ENCODE results near the gene THTPA.
"Not testable (repeated sequence)": the region's sequence is repeated elsewhere in the genome, so short reads cannot be mapped to it uniquely, and the experiment has no call there.

The THTPA gene

DNA sequence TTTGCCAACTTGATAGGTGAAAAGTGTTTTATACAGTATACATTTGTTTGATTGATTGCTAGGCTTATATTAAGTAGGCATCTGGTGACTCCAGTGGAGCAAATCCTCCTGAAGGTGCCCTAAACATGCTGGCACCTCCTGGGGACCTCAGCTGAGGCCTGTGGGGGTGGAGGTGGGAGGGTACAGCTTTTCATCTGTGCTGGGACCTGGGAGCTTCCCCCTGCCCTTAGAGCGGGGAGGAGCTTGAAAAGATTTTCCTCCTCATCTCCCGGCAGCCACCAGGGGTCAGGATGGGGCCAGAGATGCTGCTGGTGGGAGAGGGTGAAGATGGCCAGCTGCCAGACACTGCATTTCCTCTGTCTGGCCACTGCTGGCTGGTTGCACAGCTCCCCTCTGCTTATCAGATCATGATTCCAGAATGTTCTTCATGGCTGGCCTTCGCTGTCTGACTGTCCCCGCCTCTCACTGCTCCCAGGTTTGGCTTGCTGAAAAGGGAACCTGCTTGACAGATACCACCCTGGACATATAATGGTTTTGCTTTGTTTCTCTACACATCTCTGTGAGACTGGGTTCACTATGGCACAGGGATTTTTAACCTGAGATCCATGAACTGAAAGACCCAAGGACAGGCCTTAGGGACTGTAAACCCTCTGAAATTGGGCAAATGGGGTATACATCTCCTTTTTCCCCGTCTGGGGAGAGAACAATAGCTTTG lies 33.0 kb downstream of the THTPA start:
- peak; percentile 84 for DNase-seq

DNA sequence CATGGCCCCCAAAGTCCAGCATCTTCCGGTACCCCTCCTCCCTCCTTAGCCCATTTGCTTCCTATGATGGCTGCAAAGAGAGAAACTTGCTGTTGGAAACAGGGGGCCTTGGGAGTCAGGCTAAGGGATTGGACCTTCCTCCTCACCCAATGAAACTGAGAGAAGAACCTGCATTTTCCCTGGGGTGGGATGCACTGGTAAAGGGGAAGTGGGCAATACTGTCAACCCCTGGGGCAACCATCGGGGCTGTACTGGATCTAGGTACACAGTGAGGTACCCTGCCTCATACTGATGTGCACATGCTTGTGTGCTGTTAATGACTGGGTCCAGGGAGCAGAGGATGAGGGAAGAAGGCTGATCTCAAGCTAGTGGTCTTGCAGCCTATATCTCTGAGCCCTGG lies 33.5 kb downstream of the THTPA start:
- no peak for DNase-seq

DNA sequence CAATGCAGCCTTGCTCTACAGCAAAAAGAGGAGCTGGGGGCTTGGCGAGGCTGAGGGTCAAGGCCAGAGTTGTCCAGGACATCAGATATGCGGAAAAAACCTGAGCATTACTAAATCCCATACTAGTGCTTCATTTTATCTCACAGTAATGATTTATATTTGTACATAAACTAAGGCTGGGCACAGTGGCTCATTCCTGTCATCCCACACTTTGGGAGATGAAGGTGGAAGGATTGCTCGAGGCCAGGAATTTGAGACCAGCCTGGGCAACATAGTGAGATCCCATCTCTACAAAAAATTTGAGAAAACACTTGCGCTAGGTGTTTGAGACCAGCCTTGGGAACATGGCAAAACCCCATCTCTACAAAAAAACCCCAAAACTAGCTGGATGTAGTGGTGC lies 34.1 kb downstream of the THTPA start:
- no peak for DNase-seq

DNA sequence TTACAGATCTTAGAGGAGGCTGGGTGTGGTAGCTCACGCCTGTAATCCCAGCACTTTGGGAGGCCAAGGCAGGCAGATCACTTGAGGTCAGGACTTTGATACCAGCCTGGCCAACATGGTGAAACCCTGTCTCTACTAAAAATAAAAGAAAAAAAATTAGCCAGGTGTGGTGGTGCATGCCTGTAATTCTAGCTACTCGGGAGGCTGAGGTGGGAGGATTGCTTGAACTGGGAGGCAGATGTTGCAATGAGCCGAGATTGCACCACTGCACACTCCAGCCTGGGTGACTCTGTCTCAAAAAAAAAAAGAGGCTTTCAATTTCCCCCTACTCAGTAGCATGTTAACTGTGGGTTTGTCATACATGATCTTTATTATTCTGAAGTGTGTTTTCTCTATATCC lies 38.1 kb downstream of the THTPA start:
- DNase-seq, result not testable (repeated sequence)

DNA sequence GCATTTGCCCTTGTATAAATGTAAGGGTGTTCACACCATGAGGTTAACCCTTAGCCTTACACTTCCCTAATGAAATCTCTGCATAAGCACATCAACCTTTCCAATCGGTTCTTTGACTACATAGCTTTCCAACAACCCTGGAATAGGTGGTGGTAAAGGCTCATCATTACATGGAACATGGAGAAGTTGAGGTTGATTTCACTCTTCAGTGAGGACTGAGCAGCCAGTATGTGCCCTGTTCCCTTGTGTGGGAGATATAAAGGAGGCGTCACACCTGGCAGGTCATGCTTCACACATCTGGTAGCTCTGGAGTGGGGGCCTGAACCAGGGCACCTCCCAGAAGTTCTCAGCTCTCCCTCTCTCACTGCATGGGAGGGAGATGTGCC lies 44.2 kb downstream of the THTPA start:
- no peak for DNase-seq

DNA sequence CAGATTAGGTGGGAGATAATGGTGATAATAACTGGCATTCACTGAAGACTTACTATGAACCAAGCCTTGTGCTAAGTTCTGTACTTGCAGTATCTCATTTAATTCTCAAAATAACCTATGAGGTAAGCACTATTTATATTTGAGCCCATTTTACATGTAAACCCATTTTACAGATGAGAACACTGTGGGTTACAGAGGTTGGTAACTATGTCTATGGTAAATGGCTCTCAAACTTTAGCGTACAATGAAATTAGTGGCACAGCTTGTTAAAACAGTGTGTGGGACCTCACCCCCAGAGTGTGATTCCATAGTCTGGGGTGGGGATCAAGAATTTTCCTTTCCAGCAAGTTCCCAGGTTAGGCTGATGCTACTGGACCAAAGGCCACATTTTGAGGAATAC lies 44.7 kb downstream of the THTPA start:
- DNase-seq, result no peak

DNA sequence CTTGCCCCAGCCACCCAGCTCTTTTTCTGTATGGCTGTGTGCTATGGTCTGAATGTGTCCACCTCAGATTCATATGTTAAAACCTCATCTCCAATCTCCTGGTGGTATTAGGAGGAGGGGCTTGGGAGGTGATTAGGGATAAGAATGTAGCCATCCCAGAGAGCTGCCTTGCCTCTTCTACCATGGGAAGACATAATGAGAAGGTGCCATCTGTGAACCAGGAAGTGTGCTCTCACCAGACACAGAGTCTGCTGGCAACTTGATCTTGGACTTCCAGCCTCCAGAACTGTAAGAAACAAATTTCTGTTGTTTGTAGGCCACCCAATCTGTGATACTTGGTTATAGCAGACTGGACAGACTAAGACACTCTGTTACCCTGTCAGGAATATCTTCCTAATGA lies 45.4 kb downstream of the THTPA start:
- DNase-seq, result no peak

DNA sequence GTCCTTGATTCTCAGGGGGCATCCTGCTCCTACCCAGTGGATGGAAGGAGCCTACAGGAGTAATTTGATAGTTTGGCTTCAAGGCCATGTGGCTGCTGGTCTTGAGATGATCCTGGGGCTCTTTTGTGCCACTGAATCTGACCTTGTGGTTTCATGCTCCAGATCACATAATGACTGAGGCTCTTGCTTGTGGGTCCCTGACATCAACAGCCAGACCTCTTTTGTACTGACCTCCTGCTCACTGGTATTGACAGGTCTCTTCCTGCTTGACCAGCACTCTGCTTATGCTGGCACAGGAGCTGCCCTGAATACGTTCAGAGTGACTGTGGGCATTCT lies 45.7 kb downstream of the THTPA start:
- no peak for DNase-seq

DNA sequence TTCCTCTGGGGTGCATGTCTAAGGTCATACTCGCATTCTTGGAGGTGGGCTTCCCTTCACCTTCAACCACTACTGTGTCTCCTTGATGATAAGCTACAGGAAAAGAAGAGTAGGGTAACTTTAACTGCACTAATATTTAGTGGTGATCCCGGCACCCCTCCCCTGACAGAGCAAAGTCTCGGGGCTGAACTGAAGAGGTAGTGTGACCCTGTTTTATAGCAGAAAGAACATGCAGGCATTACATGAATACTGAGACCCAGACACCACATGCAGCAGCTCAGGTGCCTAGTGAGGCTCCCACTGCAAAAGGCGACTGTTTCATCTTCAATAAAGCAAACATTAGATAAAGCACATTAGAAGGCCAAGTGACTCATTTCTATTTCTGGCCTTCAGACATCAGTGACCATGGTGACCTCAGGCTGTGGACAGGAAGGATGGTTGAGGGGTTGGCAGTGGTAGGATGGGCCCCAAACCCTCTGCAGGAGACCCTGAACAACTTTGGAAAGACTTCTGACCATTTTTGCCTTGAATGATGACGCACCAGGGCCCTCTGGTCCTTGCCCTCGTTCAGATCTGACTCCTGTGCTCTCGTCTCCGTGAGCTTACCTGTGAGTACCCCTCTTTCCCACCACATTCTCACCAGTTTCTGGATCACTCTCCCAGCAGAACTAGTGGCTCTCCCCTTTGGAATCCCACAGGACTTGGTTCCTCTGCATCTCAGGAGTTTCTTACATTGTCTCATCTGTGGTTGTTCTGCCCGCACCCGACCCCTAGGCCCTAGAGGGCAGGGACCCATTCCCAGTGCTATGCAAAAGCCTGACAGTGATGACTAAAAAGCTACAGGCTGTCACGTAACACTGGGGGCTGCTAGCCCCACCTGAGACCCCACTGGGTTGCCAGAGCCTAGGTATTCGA lies 46.4 kb downstream of the THTPA start:
- DNase-seq, result no peak

DNA sequence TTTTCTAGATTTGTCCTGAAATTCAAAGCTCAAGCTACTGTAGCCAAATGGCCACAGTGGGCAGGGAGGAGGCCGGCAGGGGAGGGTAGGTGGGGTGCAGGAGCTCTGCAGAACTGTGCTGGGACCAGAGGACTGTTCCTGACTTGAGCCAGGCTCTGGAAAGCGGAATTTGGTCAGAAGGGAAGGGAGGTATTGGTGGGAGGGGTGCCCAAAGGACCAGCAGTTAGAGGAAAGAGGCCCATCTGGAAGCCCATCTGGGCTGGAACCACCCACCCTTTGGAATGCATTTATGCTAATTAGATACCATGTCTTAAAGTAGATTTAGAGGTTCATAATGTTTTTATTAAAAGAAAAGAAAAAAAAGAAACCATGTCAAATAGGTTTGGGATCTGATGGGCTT lies 47.0 kb downstream of the THTPA start:
- no peak for DNase-seq

DNA sequence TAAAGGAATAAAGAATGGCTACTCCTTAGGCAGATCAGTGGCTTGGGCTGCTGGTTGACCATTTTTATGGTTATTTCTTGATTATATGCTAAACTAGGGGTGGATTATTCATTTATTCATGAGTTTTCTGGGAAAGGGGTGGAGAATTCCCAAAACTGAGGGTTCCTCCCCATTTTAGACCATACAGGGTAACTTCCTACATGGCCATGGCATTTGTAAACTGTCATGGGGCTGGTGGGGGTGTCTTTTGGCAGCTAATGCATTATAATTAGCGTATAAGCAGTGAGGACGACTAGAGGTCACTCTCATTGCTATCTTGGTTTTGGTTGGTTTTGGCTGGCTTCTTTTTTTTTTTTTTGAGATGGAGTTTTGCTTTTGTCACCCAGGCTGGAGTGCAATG lies 48.1 kb downstream of the THTPA start:
- DNase-seq, result no peak

DNA sequence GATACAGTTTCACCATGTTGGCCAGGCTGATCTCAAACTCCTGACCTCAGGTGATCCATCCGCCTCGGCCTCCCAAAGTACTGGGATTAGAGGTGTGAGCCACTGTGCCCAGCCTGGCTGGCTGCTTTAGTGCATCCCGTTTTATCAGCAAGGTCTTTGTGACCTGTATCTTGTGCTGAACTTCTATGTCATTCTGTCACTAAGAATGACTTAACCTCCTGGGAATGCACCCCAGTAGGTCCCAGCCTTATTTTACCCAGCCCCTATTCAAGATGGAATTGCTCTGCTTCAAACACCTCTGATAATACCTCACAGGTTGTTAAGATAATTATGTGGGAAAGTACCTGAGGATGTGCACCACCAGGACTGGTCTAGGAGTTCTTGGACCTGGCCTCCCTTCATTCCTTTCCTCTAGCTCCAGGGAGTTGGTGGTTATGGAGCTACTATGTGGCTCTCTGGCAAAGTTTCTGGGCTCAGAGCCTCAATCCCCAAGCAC lies 48.7 kb downstream of the THTPA start:
- DNase-seq, result no peak

DNA sequence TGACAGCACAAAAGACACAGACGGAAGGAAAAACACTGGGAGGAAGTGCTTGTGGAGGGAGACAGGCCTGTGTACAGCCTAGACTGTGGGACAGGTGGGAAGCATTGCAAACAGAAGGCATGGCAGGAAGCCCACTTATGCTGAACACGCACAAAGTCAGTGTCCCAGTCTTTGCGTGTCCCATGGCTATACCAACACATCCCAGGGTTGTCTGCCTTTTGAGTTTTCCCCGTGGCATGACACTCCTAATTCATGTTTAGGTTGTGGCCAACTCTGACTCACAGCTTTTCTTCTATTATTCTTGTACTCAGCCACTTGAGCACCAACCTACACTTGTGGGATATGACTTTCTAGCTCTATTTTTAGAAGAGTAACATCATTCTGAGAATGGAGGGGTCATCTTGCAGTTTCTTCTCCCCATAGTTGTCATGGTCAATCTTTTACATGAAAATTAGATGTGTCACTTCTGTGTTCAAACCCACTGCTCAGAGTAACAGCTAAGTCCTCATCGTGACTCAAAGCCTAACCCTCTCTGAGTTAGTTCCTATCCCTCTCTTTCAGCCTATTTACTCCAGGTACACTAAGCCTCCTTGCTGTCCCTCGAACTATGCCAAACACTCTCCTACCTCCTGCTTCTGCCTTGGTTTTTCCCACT lies 50.0 kb downstream of the THTPA start:
- DNase-seq, result peak; percentile 35

DNA sequence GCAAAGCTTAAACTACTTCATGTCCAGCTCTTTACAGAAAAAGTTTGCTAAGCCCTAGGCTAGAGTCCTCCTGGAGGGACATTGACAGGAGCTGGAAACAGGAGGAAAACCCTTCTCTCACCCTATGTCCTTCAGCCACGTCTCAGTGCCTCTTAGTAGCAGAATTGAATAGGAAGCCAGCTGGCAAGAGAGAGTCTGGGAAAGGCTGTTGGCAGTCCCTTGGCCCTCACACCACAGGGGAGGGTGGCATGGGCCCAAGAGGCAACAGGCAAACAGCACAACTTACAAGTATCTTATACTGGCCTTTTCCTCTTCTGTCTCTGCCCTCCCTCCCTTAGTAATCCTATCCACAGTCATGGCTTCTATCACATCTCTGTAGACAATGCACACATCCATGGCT lies 52.4 kb downstream of the THTPA start:
- no peak for DNase-seq

DNA sequence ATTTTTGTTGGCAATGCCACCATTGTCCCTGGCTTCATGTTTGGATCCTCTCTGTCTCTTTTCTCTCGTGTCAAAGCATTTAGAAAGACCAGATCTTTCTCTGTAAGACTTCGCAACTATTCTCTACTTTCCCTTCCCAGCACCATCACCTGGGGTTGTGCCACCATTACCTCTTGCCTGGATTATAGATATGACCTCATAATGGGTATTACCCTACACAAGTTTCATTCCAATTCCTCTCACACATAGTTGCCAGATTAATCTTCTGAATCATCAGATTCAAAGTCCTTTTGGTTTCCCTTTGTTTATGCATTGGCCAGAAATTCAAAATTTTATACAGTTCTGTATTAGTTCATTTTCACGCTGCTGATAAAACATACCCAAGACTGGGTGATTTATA lies 52.9 kb downstream of the THTPA start:
- DNase-seq, result no peak

DNA sequence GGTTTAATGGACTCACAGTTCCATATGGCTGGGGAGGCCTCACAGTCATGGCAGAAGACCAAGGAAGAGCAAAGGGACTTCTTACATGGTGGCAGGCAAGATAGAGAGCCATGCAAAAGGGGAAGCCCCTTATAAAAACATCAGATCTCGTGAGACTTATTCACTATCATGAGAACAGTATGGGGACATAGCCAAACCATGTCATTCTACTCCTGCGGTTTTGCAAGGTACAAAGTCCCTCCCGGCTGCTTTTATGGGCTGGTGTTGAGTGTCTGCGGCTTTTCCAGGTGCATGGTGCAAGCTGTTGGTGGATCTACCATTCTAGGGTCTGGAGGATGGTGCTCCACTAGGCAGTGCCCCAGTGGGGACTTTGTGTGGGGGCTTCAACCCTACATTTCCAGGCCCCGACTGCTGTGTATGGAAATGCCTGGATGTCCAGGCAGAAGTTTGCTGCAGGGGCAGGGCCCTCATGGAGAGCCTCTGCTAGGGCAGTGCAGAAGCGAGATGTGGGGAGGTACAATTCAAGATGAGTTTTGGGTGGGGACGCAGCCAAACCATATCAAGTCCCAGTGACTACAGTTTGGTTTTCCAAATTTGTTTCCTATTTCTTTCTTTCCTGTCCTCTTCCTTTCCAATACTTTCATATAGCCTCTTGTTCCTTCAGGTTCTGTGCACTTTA lies 53.5 kb downstream of the THTPA start:
- not testable (repeated sequence) for DNase-seq
